GM12801 (cell line): ENCODE data around the gene IGDCC3.
A peak's percentile ranks its signal among the peaks of the same experiment; 100 is the strongest.

Experiments used
- CTCF ChIP-seq: IDR thresholded peaks from one replicate; pipeline ENCODE4 v1.5.1; 2011; ENCODE audit warnings: control low read depth; ENCODE audit not compliant: insufficient read length; ENCODE audit errors: extremely low read depth

IGDCC3 gene

GRCh38 chr15:65307978-65308377 lies 69.8 kb downstream of the IGDCC3 start:
- TF ChIP-seq CTCF = no peak

GRCh38 chr15:65306551-65306950 lies 71.3 kb downstream of the IGDCC3 start:
- TF ChIP-seq CTCF = no peak

GRCh38 chr15:65305776-65306175 lies 72.0 kb downstream of the IGDCC3 start:
- no peak for TF ChIP-seq CTCF

GRCh38 chr15:65305150-65305758 lies 72.5 kb downstream of the IGDCC3 start:
- TF ChIP-seq CTCF = no peak

- TF ChIP-seq CTCF = peak; percentile 77
Measured at GRCh38 chr15:65304381-65305149, 73.2 kb downstream of the IGDCC3 start, which contains the start of gene RNU5B-1. TSS of gene RNU5B-1 (plus strand) at chr15:65304677.

- no peak for TF ChIP-seq CTCF
Measured at GRCh38 chr15:65303687-65304380, 74.0 kb downstream of the IGDCC3 start.

GRCh38 chr15:65302061-65302460 lies 75.7 kb downstream of the IGDCC3 start:
- no peak for TF ChIP-seq CTCF
